ENCODE measurements around the gene EARS2.
"Not testable (repeated sequence)": the region's sequence is repeated elsewhere in the genome, so short reads cannot be mapped to it uniquely, and the experiment has no call there.

The EARS2 gene

DNA sequence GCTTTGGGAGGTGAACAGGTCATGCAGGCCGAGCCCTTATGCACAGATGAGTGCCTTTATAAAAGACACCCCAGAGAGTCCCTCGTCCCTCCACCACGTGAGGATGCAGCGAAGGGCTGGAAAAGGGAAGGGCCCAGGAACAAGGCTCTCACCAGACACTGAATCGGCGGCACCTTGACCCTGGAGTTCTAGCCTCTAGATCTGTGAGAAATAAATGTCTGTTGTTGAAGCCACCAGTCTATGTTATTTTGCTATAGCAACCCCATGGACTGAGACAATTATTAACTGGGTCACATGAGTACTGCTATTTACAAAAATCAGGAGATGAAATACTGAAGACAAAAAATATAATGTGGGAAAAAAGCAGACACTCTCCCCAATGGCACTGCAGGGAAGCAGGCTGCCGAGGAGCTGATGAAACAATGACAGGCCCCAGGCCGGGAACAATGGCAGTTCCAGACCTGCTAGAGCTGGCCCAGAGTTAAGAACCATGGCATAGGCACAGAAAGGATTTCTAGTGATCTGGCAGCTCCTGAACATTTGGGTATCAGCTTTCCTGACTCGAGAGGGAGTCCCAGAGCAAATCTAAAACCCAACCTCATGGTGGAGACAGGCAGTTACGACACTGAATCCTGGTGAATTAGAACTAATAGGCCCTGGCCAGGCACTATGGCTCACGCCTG is 29.0 kb downstream of the EARS2 start:
- no peak for DNase-seq (ENCODE audit: low spot score)

DNA sequence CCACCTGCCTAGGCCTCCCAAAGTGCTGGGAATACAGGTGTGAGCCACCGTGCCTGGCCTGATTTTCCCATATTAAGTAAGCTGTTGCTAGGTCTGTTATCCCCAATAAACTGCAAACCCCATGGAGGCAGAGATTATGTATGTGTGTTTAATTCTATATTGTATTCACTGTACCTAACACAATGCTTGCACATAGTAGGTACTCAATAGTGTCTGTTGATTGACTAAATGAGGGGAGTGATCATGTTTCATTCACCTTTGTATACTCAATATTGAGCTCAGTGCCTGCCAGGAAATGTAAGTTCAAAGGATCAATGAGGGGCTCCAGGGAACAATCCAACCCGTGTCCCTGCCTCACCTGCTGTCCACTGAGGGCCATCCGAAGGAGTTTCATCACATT is 32.3 kb downstream of the EARS2 start:
- no peak for DNase-seq (ENCODE audit: low spot score)

DNA sequence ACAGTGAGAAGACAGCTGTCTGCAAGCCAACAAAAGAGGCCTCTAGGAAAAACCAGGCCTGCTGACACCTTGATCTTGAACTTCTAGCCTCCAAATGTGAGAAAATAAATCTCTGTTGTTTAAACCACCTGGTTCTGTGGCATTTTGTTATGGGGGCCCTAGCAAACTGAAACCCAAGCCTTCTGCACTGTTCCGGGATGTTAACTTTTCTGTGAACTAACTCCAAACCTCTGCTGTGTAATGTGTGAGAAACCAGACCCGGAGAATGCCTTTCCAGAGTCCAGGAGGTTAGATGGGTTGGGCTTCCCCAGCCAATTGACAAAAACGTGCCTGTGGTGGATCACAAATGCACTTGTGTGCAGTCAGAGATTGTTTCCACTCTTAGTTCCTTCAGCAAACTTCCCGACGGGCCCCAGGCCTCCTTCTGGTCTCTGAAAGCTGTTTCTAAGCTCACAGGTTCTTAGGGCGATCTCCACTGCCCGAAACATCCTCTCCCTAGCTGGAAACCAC is 33.2 kb downstream of the EARS2 start:
- DNase-seq (ENCODE audit: low spot score): no peak

DNA sequence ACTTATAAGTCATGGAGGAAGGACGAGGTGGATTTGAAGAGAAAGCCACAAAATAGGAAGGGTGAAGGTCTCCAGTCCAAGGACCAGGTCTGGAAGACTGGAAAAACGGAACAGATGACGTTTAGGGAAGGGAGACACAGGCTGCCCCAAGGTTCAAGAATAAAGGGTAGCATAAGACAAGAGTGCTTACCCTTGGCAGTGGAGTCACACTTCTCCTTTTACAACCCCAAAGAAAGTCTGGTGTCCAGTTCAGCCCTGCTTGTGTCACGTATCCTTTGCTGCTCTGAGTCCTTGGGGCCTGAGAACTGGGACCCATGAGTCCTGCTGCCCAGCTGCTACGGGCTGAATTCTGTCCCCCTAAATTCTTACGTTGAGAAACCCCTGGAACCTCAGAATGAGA is 33.8 kb downstream of the EARS2 start:
- DNase-seq (ENCODE audit: low spot score): no peak

DNA sequence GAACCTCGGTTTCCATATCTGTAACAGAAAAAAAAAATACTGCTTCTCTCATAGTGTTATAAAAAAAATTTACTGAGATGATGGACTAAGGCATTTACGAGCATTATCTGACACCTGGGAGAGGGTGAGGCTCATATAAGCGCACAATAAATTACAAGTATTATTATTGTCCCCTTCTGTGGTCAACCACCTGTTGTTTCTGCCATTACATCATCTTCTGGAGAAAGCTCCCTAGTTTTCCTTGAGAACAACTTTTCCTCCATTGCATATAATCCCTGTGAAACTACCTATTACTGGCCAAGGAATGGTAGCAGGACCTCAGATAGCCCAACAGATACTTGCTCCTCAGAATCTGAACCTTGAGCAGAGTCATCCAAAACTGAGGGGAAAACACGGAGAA is 35.2 kb downstream of the EARS2 start:
- no peak for DNase-seq (ENCODE audit: low spot score)

DNA sequence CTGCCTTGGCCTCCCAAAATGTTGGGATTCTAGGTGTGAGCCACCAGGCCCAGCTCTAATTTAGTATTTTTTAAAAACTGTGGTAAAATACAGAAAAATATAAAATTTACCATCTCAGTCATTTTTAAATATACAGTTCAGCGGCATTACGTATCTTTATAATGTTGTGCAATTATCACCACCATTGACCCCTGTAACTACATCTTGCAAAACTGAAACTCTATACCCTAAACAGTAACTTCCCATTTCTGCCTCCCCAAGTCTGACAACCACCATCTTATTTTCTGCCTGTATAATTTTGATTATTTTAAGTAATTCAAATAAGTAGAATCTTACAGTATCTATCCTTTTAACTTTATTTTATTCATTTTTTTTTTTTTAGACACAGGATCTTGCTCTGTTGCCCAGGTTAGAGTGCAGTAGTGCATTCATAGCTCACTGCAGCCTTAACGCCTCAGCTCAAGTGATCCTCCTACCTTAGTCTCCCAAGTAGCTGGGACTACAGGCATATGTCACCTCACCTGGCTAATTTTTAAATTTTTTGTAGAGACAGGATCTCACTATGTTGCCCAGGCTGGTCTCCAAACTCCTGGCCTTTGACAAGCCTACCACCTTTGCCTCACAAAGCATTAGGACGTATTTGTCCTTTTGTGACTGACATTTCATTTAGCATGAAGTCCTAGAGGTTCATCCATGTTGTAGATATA is 36.0 kb downstream of the EARS2 start:
- no peak for DNase-seq (ENCODE audit: low spot score)

DNA sequence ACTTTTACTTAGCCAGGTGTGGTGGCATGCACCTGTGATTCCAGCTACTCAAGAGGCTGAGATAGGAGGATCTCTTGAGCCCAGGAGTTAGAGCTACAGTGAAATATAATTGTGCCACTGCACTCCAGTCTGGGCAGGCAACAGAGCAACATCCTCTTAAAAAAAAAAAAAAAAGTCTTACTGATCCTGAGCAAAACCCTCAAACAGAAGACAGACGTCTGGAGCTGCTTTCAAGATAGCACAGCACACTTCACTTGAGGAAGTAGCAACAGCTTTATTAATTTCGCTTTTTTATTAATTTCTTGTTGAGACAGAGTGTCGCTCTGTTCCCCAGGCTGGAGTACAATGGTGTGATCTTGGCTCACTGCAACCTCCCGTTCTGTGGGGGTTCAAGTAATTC is 36.6 kb downstream of the EARS2 start:
- DNase-seq (ENCODE audit: low spot score): no peak

DNA sequence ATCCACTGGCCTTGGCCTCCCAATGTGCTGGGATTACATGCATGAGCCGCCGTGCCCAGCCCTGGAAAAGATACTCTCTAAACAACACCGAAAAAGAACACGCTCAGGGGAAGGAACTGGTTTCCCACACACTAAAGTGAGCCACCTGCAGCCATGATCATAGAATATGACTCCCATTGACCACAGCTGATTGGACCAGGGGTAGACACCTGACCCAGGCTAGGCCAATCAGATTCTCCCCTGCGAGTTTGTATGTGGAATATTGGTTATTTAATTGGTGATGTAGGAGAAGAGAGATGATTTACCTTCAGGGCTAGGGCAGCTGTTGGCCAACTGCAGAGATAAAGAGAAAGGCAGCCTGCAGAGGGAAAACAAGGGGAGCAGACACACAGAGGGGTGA is 37.9 kb downstream of the EARS2 start:
- DNase-seq (ENCODE audit: low spot score): no peak

DNA sequence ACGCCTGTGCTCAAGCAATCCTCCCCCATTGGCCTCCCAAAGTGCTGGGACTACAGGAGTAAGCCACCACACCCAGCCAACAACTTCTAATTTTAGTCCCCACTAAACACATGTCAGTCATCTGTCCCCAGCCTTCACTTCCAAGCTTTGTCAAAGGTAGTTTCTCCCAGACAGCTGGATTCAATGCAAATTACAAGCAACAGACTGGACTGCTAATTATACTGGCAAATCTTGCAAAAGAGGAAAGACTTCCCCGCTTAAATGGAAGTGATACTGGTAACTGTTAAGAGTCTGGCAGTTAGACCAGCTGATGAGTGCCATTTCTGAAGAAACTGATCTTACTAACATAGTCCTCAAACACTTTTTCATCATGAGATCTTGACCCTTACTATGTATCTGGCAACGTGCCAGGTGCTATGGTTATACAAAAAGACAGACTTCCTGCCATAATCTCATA is 38.7 kb downstream of the EARS2 start:
- DNase-seq (ENCODE audit: low spot score): no peak

DNA sequence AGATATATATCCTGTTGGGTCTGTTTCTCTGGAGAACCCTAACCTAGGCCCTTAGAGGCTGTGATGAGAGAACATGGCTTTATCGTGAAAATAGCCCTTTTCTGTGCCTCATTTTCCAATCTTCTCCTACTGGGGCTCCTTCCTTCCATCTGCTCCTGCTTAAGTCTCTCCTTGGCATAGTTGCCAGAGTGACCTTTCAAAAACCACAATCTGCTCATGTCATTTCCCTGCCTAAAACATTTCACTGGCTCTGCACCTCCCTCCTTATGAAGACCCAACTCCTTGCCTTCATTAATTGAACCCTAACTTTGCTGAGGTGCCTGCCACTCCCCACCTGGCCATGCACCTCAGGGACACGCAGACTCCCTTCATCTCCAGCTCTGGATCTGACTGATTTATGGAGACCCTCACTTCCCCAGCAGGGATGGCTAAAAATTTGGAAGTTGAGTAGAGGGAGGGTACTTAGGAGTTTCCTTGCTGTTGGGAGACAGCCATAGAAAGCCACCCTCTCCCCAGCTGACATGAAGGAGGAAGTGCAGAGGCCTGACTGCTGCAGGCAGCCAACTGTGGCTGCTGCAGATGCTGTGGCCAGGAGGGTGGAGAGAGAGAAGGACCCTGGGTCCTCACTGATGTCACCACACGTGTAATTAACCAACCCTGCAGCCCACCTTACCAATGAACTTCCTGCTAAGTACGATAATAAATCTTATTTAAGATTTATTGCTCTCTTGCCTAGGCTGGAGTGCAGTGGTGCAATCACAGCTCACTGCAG is 40.6 kb downstream of the EARS2 start:
- no peak for DNase-seq (ENCODE audit: low spot score)

DNA sequence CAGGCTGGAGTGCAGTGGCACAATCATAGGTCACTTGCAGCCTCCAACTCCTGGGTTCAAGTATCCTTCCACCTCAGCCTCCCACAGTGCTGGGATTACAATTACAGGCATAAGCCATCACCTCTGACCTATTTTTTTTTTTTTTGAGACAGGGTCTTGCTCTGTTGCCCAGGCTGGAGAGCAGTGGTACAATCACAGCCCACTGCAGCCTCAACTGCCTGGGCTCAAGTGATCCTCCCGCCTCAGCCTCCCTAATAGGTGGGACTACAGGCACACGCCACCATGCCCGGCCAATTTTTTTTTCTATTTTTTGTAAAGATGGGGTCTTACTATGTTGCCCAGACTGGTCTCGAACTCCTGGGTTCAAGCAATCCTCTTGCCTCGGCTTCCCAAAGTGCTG is 41.3 kb downstream of the EARS2 start:
- DNase-seq (ENCODE audit: low spot score): no peak

DNA sequence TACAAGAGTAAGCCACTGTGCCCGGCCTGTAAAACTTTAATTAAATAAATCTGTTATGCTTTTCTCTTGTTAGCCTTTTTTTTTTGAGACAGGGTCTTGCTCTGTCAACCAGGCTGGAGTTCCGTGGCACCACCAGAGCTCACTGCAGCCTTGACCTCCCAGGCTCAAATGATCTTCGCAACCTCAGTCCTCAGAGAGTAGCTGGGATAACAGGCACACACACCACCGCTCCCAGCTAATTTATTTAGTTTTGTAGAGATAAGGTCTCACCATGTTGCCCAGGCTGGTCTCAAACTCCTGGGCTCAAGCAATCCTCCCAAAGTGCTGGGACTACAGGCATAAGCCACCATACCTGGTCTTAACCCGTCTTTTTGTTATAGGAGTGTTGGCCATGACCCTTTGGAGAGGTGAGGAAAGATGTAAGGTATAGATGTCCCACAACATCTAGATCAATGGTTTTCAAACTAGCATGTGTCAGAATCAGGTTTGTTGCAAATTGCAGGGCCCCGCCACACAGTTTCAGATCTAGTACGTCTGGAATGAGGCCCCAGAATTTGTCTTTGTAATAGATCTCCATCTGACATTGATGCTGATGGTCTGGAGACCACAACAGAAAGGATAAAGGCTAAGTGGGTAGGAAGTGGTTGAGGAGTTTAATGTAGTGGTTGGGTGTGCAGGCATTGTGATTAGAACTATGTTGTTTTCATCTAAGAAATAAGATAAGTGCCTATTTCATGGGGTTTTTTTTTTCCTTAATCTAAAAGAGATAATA is 42.6 kb downstream of the EARS2 start:
- DNase-seq (ENCODE audit: low spot score): no peak

DNA sequence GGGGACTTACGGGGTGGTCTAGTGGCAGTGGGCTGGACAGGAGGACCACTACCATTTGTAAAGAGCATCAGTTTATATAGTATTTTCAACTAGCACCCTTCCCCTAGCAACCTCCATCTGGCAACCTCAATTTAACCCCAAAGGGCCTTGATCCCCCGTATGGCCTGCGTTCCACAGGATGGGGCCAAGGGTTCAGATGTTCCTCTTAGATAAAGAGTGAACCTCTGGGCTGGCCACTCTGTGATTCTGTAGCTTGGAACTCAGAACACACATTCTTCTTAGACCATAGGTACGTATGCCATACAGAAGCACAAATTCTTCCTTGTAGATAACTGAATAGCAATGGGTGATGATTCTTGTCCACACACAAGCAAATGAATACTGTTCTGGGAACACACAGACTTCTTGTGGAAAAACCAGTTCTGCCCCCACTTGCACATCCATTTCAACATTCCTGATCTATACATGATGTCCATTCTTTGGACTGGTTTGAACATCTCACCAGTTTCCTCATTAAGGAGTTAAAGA is 44.9 kb downstream of the EARS2 start:
- no peak for DNase-seq (ENCODE audit: low spot score)

DNA sequence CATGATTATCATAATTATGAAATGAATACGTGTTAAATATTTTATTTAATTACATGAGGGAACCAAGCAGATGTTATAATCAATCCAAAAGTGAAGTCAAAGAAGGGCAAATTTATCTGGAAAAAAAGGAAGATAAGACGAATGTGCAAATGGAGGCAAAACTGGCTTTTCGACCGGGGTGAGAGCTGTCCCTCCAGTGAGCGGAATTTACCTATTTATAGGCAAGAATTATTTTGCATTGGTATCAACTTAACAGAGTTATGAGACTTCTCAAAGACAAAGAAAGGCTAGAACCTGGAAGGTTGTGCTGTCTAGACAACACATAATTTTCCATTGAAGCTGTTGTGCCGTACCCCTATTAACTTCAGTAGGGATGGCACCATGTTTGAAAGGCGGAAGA is 45.4 kb downstream of the EARS2 start:
- DNase-seq (ENCODE audit: low spot score): no peak

DNA sequence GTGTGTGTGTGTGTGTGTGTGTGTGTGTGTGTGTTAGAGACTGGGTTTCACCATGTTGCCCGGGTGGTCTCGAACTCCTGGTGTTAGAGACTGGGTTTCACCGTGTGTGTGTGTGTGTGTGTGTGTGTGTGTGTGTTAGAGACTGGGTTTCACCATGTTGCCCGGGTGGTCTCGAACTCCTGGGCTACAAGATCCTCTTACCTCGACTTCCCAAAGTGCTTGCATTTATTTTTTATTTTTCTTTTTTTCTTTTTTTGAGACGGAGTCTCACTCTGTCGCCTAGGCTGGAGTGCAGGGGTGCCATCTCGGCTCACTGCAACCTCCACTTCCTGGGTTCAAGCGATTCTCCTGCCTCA is 46.3 kb downstream of the EARS2 start:
- not testable (repeated sequence) for DNase-seq (ENCODE audit: low spot score)

DNA sequence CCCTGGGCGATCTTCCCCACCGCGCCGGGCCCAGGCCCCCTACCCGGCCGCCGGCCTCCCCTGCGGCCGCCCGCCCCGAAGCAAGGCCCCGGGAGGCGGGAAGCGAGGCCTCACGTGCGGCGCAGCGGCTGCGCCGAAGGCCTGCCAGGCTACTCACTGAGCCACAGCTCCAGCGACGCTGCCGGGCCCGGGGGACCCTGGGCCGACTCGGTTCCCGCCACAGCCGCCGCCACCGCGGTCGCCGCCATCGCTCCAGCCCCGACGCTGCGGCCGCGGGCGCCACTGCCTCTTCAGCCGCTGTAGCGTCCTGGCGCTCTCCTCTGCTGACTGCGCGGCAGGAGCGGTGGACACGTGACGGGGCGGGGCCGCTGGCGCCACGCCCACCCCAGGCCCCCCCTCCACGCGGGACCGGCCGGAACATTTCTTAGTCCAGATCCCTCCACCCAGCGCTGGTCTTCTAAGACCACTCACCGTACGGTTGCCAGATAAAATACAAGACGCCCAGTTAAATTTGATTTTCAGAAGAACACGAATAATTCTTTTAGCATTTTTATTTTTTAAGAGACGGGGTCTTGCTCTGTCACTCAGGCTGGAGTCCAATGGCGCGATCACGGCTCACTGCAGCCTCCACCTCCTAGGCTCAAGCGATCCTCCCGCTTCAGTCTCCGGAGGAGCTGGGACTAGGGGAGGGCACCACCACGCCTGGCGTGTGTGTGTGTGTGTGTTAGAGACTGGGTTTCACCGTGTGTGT is 46.8 kb downstream of the EARS2 start, which contains the start of gene GGA2:
Gene GGA2, minus strand, starts transcription at position 331 of the 751 bp plus-strand sequence. Its CDS starts 83 bp downstream, at position 248.
- DNase-seq (ENCODE audit: low spot score): peak; percentile 85

DNA sequence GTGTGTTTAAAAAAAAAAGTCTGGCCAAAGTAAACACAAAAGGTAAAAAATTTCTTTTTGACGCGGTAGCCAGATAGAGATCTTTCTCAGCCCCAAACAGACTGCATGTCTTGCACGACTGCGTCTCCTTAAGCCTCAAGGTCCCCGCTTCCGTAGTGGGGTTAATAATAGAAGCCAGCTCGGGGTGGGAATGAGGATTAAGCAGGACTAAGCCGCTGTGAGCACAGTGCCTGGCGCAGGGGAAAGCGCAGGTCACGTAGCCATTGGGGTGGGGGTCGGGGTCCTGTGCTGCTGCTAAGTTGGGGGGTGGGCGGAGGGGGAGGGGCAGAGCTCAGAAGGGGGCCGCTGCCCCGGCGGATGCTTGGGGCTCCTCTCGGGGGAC is 47.4 kb downstream of the EARS2 start:
- peak; percentile 7 for DNase-seq (ENCODE audit: low spot score)

DNA sequence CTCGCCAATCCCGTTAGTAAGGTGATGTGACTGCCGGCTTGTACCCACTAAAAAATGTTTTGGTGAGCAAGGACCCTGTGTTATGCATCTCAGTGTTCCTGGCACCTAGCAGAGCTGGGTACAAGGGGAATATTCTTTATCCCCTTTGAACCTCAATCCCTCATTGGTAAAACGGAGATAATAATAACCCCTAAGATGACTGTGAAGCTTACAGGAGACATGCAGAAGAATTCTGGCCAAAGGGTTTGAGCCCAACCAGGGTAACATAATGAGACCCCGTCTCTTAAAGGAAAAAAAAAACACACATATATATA is 47.8 kb downstream of the EARS2 start:
- DNase-seq (ENCODE audit: low spot score): no peak

DNA sequence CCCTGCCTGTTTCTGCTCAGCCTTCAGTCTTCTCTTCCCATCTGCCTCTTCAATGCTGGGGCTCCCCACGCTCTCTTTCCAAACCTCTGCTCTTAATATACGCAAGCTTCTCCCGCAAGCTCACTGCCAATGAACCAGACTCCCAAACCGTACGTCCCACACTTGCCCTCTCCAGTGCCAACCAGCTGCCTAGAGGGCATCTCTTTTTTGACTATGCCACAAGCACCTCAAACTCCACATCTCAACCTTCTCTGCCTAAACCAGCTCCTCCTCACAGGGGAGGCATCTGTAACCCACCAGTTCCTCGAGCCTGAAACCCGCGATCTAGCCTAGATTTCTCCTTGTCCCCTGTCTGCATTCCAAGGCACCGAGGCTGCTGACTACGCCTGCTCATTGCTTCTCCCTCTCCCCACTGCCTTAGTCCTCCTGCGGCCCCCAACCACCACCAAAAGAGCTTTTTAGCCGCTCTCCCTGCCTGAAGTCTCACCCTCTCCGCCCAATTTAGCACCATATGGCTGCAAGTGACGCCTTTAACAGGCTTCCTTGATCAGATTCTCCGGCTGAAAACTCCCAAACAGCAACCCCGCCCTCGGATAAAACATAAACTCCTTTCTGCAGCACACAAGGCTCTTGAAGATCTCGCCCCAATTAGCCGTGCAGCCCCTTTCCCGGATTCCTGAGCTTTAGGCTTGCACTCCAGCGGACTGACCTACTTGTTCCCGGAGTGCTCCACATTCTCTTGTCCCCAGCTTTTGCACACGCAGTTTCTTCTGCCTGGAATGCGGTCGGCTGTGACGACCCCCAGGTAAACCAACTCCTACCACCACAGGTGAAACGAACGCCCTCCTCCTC is 48.3 kb downstream of the EARS2 start:
- no peak for DNase-seq (ENCODE audit: low spot score)

DNA sequence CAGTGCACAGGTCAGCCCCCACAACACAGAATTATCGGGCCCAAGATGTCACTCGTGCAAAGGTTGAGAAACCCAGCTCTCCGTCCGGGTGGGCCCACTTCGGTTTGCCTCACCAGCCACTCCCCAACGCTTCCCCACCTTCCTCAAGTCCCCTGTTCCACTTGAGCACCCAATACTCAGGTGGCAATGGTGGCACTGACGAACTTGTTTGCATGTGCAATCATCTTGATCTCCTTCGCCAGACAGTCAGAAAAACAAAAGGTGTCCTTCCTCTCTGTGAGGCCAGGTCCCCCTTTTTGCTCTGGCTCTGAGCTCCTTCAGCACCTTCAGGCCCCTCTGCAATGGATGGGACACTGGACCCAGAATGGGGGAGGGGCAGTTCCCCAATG is 50.5 kb downstream of the EARS2 start:
- DNase-seq (ENCODE audit: low spot score): no peak

All from LoVo (cell line).